Activated naive CD4-positive, alpha-beta T cell treated with Interleukin-2 at 50 U/mL for 16 hours (primary cell): ENCODE results near the gene HPCA.

ENCODE experiments used
- DNase-seq: peaks from one replicate; pipeline ENCODE4 v3.0.0-alpha.2; 2020

Gene HPCA

DNA sequence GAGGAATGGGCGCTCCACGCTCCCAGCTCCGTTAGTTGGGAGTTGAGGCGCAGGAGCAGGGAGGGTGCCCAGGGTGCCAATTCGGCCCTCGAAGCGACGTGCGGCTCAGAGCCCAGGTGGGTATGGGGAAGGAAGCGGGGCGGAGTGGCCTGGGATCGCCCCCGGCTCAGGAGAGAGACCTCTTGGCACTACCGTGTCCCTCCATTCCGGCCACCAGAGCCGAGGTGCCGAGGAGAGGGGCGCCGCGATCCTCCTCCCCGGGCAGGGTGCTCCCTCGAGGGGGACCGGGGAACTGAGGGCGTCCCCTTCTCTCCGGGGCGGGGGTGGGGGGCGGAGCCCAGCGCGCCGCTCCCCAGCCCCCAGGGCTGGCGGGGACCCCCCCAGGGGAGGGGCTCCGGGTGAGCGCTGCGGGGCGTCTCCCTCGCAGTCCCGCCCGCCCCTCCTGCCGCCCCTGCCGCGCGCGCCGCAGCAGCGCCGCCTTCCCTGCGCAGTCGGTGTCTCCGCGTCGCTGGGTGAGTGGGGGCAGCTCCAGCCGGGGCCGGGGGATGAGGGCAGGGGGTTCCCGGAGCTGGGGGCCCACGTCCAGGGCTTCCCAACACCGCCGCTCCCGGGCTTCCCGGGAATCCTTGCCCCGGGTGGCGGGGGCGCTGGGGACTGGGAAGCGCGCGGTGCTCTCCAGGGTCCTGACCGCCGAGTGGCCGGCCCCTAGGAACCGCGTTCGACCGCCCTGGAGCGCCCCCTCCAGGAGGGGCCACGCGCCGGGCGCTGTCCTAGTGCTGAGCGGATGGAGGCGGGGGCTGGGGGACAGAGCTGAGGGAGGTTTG, at the start of gene HPCA:
TSS of gene HPCA (plus strand) at position 488 of the 824 bp plus-strand sequence. CDS start 2,408 bp downstream, outside the sequence.
- peak; percentile 29 for DNase-seq

DNA sequence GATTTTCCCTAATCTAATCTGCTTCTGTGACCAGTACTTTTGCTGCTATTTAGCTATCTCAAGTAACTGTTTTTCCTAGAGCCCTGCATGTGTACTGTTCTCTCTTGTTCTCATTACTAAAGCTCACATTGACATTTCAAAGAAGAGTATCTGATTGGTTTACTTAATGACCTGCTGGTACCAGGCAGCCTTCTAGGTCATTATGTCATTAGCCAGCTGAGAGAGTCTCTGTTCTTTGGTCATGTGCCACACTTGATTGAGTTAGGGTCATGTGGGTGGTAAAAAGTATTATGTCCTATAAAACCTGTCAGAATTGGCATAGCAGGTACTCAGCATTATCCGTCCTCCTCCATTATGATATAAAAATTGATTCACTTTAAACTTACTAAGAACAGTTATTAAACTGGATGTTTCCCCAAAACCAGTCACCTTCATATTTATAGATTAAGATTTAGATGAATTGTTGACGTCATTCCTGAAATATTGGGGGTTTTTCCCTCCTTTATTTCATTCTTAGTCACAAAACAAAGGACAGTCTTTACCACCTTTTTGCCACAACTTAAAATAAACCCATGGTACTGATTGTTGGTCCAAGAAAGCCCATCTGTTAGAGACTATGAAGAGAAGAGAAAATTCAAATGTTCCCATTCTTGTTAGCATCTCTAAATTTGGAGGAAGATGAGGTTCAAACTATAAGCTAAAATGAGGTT, 37.8 kb upstream of the HPCA start:
- DNase-seq, result no peak

DNA sequence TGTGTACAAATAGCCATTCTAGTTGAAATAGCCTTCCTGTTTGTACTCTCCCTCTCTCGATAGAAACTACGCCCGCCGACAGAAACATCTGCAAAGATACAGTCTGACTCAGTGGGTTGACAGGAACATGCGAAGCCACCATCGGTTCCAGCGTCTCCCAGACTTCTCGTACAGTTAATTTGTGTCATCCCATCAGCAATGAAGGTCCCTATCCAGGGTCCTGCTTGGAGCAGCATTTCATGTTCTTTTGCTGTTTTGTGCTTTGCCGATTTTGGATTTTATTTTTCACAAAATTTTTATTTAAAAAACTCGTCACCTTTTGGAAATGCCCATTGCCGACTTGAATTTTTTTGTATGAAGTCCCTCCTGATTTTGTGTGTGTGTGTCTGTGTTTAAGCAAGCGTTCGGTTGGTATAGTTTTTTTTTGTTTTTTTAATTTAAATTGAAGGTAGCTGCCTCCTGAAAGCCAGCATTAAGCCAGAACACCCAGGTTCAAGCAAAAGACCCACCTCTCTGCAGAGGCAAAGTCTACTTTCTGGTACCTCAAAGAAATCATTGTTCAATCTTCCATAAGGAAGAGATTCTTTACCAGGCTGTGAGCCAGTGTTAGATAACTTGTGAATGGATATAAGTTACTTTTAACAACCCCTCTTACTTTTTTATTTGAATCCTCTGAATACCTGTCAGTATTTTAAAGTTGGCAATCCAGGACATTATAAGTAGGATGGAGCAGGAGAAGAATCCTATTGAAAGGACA, 30.3 kb upstream of the HPCA start:
- DNase-seq, result no peak

DNA sequence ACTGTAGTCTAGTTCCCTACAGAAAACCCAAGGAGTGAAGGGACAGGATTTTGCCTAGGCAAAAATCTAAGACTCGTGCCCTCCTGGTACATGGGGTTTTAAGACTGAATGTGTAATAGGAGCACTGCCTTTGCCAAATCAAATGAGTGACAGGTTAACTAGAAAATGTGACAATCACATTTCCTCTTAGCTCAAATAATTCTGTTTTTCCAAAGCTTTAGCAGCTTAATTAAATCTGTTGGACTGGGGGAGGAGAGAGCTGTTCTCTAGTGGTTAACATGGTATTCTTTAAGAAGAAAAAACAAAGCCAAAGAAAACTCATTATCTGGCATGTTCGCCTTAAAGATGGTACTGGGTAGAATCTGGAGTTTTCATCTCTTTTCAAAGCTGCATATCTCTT, 28.2 kb upstream of the HPCA start:
- no peak for DNase-seq

DNA sequence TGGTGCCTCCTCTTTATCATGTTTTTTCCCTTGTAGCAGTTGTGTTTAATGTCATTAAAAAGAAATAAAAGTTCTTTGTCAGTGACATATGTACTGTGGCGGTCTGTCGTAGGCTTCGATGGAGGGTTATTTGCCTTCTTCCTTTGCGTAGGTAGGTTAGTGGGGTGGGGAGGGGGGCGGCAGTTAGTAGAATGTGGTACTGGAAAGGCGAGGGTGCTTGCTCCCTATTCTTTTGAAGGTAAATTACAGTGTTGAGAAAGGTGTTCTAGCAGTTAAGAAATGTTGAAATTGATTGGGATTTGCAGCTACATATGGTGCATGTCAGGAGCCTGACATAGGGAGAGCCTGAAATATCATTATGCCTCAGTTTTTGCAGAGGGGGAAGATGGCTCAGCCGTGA, 27.5 kb upstream of the HPCA start:
- DNase-seq, result no peak

DNA sequence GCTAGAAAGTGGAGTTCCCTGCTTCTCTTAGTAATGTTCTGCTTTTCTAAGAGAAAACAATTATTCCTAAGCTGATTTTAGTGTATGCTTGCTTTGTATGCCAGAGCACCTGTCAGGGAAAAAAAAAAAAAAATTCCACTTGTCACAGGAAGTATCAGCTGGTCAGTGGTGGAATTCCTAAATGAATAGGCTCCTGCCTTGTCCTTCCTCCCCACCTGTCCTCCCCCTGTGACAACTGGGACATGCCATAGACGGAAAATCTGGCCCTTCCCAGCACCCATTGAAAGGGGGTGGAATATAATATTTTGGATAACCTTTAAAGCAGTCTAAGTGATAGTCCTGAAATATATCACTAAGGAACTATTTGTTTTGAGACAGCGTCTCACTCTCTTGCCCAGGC, 26.4 kb upstream of the HPCA start:
- DNase-seq, result no peak

DNA sequence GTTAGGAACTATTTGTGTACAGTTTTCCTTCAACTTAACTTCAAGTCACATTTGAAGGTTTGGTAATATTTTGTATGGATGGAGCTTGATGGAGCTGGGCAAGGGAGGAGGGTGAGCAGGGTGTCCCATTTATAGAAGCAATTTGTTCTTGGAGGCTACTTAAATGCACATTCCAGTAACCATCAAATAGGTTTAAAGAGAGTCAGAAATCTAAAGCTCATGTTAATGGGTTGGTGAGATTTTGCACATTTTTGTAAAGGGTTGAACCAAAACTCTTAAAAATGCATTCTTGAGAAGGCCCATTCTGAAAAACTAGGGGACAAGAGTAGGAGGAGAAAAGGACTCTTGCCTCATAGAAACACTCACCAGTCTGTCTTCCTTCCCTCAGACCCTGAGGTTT, 25.7 kb upstream of the HPCA start:
- DNase-seq, result no peak

DNA sequence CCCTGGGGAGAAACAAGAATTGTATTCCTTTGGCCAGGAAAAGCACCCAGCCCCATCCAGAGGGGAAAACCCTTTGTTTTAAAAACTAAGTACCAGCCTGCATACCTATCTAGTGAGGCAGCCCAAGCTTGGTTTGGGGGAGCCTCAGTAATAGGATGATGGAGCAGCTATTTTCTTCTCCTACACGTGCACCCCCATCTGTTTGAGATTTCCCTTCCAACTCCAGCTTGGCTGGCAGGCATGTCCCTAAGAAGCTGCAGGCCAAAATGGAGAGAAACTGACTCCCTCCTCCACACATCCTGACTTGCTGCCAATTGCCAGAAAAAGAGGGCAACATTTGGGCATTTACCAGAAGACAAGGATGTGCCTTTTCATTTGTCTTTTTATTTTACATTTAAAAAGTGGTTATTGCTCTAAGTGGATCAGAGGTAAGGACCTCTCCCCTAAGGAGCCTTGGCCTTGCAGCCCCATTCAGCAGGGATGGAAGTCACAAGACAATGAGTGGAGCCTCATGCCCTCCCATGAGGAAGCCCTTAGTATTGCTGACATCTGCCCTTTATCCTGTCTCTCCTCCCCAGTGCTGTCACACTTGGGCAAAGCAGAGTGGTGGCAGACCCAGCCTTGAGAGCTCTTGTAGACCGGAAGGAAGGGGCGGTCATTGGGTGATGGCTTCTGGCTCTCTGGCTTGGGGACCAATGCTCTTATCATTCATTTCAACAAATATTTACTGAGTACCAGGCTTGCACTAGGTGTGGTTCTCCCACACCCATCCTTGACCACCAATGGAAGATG, 24.2 kb upstream of the HPCA start:
- DNase-seq, result no peak

- no peak for DNase-seq
Observed at GRCh38 chr1:32863218-32863880, 22.9 kb upstream of the HPCA start.

DNA sequence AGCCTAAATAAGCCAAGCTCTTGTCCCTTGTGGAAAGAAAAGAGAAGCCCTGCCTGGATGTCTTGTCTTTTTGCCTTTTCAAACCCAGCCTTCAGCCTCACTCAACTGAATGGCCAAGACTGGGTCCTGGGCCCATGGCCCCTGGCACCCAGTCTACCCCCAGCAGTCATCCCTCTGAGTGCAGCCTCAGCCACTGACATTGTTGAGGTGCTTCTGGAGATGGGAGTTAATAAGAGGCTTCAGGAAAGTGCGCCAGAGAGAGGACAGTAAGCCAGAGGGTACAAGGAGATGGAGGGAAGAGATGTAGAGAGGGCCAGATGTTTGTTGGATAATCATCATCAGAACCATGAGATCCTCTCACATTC, 22.4 kb upstream of the HPCA start:
- no peak for DNase-seq

GRCh38 chr1:32864375-32865019, 21.8 kb upstream of the HPCA start:
- DNase-seq, result no peak

DNA sequence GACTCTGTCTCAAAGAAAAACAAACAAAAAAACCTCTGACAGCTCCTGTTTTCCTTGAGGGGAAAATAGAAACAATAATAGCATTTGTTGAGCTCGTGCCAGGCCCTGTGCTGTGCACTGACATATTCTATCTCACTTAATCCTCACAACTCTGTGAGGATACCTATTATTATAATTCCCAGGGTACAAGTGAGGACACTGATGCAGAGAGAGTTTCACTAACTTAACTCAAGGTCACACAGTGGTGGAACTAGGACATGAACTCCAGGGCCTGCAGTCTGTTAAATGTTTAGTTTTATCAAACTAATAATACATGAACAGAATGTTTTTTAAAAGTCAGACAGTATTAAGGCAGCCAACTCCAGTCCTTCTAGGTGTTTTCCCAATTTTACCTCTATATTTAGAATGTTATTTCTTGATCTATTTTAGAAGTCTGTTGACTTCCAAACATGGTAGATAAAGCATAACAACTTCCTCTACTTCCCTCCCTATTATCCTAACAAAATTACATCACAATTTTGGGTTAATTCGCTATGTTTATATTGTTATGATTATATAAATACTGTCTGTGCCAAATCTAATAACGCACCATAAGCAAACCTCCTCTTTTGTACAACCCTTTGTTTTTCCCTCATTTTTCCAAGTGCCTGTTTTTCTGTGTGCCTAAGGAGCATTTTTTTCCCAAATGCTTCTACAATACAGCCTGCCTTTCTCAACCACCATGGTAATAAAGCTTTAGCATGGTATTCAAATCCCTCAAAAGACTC, 20.5 kb upstream of the HPCA start:
- DNase-seq, result no peak

- DNase-seq, result no peak
Observed at GRCh38 chr1:32867151-32867550, 19.1 kb upstream of the HPCA start.

DNA sequence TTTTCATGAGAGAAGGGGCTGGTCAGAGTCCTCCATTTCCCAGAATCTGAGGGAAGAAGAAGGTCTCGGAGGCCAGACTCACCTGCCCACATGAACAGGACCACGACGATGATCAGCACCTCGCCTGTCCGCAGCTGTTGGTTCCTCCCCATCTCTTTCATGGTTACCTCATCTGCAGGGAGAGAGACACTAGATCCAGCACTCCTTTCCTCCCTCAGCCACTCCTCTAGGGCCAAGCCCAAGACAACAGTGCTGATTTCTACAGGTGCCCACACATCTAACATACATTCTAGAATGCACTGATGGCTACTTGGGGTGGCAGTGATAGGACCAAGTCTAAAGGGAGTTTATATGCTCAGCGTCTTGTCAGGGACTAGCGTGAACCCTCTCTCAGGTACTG, 18.6 kb upstream of the HPCA start:
- DNase-seq, result no peak

- DNase-seq, result no peak
Observed at GRCh38 chr1:32868085-32868484, 18.2 kb upstream of the HPCA start.

DNA sequence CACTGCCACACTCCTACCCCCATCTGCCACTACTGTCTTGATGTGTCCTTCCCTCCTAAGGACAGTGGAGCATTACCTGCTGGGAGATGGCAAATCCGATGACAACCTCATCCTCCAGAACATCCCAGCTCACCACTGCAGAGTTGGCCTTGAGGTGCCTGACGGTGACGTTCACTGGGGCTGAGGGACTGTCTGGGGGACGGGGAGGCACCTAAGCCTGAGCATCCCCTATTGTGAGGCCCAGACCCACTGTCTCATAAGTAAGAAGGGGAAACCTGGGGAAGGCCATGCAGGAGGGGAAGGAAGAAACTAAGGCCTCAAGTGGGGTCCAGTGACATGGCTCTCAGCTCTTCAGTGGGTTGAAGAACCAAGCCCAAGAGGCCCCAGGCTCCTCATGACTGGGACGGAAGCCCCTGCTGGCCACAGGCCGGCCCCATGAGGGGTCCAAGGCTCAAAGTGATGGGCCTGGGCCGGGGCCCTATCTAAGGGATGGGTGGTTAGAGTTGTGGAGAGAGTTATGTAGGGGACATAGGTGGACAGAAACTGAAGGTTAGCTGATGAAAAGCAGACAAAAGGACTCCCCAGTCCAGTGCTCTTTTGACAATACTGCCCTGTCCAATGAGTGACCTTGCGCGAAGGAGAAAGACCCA, 17.4 kb upstream of the HPCA start:
- no peak for DNase-seq

DNA sequence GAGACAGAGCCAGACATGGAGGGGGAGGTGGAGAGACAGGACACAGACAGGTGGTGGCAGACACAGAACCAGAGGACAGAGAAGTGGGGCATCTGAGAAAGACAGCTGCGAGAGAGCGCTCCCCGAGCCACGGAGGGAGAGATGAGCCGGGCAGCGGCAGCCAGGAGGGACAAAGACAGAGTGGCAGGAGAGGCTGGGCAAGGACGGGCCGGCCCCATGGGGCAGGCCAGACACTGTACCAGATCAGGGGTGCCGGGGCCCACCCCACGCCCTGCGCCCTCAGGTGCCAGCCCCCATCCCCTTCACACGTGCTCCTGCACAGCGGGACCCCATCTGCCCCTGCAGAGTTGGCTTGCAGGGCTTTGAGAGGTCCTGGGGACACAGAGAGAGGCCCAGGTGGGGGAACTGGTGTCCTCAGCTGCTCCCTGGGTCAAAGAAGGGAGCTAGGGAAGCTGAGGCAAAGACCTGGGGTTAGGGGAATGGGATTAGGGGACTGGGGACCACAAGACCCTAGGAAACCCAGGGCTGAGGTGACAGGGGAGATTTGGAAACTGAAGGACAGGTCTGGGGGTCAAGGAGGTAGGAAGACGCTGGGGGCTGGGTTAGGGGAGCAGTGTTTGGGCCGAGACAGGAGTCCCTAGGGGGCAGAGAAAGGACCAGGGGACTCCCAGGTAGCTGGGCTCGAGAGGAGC, 16.2 kb upstream of the HPCA start:
- no peak for DNase-seq

GRCh38 chr1:32870615-32871363, 15.5 kb upstream of the HPCA start, which contains the start of gene FNDC5:
Gene FNDC5 (minus strand): TSS chr1:32870912.
- DNase-seq, result no peak
